Right hindlimb (tissue), 1 donor: ENCODE data around the gene PLK1.
"Not testable (repeated sequence)": the region's sequence is repeated elsewhere in the genome, so short reads cannot be mapped to it uniquely, and the experiment has no call there.

Source experiments
- DNase-seq: peaks from one replicate; pipeline ENCODE4 v3.0.0-alpha.2; 2018

PLK1 gene

DNA sequence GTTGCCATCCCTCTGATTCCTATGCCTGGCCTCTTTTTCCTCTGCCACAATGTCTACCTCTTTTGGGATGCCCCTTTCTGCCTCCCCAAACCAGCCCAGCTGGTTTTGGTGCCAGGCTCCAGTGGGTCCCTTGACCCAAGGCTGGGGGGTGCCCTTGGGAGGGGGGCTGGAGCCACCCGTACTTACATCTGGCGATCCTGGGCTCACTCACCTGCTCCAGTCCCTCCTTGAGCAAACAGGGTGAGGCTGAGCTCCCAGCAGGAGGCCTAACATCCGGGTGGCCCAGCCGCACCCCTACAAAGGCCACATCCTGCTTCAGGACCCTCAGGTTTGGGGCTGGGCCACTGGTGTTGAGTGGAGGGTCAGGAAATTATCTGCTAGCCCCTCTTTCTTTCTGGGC lies 33.1 kb downstream of the PLK1 start:
- DNase-seq, result no peak

DNA sequence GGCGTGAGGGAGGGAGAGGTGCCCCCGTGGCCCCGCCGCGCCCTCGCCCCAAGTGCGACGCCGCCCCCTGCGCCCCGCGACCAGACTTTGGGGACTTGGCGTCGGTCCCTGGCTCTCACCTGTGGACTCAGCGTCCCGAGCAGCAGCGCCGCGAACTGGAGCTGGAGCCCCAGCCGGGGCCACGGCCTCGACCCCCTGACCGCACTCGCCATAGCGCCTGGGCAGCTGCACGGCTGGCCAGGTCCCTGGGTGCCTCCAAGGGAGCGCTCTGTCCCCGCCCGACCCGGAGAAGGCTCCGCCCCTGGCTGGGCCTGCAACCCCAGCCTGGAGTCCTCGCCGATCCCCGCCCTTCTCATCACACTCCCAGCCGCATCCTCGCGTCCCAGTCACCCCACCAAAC lies 34.3 kb downstream of the PLK1 start, which contains the start of gene ERN2:
ERN2 (minus strand) TSS at position 247 of the 400 bp plus-strand sequence; CDS start at position 212, 35 bp downstream.
- DNase-seq, result no peak

DNA sequence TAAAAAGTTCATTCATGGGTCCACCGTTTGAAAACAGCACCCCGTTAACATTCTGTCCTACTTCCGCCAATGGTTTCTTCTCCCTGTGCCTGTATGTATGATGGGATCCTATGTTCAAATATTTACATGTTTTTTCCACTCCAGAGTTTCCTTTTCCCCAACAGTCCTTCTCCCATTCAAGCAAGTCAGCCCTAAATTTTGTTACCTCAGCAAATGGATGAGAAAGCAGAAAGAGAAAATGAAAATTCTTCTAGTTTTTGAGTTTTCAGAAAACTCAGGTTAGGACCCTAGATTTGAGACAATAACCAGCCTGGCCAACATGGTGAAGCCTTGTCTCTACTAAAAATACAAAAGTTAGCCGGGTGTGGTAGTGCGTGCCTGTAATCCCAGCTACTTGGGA lies 37.8 kb downstream of the PLK1 start:
- DNase-seq, result no peak

- not testable (repeated sequence) for DNase-seq
These were observed 44.0 kb downstream of the PLK1 start for GRCh38 chr16:23722613-23723240.

- DNase-seq, result no peak
These were observed 45.6 kb downstream of the PLK1 start for GRCh38 chr16:23724096-23724784.

GRCh38 chr16:23724785-23725131 lies 46.1 kb downstream of the PLK1 start:
- no peak for DNase-seq

GRCh38 chr16:23726710-23727109 lies 48.0 kb downstream of the PLK1 start:
- no peak for DNase-seq

- no peak for DNase-seq
These were observed 49.4 kb downstream of the PLK1 start for GRCh38 chr16:23728112-23728477.

- DNase-seq, result no peak
These were observed 51.1 kb downstream of the PLK1 start for GRCh38 chr16:23729503-23730424.

DNA sequence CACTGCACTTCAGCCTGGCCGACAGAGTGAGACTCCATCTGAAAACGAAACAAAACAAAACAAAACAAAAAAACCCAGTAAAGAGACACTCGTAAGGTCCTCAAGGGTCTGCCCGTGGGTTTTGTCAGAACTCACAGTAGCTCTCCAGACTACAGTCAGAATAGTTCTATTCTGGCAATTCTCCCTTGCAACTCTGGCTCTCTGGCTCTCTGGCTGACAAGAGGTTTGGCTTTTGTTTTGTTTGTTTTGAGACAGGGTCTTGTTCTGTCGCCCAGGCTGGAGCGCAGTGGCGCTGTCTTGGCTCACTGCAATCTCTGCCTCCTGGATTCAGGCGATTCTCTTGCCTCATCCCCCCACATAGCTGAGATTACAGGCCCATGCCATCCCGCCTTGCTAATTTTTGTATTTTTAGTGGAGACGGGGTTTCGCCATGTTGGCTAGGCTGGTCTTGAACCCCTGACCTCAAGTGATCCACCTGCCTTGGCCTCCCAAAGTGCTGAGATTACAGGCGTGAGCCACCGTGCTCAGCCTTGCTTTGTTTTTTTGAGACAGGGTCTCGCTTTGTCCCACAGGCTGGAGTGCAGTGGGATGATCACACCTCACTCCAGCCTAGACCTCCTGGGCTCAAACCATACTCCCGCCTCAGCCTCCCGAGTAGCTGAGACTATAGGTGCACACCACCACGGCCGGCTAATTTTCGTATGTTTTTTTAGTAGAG lies 55.6 kb downstream of the PLK1 start:
- DNase-seq, result no peak

DNA sequence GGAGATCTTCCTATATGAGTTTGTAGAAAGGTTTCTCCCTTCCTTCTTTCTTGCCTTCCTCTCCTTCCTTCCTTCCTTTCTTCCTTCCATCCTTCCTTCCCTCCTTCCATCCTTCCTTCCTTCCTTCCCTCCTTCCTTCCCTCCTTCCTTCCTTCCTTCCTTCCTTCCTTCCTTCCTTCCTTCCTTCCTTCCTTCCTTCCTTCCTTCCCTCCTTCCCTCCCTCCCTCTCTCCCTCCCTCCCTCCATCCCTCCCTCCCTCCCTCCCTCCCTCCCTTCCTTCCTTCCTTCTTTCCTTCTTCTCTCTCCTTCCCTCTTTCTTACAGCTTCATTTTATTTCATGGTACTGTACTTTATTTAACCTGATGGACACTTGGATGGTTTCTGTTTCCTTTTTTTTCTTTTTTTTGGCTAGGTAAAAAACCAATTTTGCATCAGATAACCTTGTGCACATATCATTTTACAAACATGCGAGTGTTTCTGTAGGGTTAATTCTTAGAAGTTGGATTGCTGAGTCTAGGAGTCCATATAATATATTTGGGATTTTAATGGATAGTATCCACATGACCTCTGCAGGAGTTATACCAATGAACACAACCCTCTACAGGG lies 58.8 kb downstream of the PLK1 start:
- DNase-seq, result not testable (repeated sequence)

- no peak for DNase-seq
These were observed 60.8 kb downstream of the PLK1 start for GRCh38 chr16:23739516-23739915.
